Suprapubic skin (tissue), 4 donors: ENCODE measurements around the gene ZNF560. TPM values are rescaled to one million over a fixed set of nuclear protein-coding genes. Genes with fewer than 3 reads are reported as not detected.
"Not testable (repeated sequence)": the region's sequence is repeated elsewhere in the genome, so short reads cannot be mapped to it uniquely, and the experiment has no call there.

ENCODE experiments used
- DNase-seq, 2 donors: peaks; one replicate each; pipeline ENCODE4 v3.0.0-alpha.2; 2019; ENCODE audit warnings: low spot score in 2 of 2
- H3K27ac ChIP-seq: fragments of 200-600 bp; sonication (generic); one replicate; pipeline ENCODE4 v1.5.1; 2019
- H3K27me3 ChIP-seq: fragments of 200-600 bp; sonication (generic); one replicate; pipeline ENCODE4 v1.5.1; 2019
- H3K36me3 ChIP-seq: fragments of 200-600 bp; sonication (generic); one replicate; pipeline ENCODE4 v1.5.1; 2019
- H3K4me1 ChIP-seq: fragments of 200-600 bp; sonication (generic); one replicate; pipeline ENCODE4 v1.5.1; 2019
- H3K4me3 ChIP-seq: fragments of 200-600 bp; sonication (generic); one replicate; pipeline ENCODE4 v1.5.1; 2019; ENCODE audit warnings: mild to moderate bottlenecking
- H3K9me3 ChIP-seq: fragments of 200-600 bp; sonication (generic); one replicate; pipeline ENCODE4 v1.5.1; 2019
- CTCF ChIP-seq, 2 donors: fragments of 200-600 bp in 1 of 2; fragments of 450-650 bp in 1 of 2; sonication (generic) in 1 of 2; IDR thresholded peaks; one replicate each; pipeline ENCODE4 v1.5.1; 2016 to 2019; ENCODE audit warnings: antibody characterized with exemption in 2 of 2, mild to moderate bottlenecking in 1 of 2, moderate library complexity in 1 of 2
- EP300 ChIP-seq: sonication (generic); formaldehyde crosslinking; IDR thresholded peaks from one replicate; pipeline ENCODE4 v1.6.1; 2017; ENCODE audit warnings: antibody characterized with exemption
- POLR2A ChIP-seq, 2 donors: fragments of 450-650 bp; IDR thresholded peaks; one replicate each; pipeline ENCODE4 v1.6.1; 2017; ENCODE audit warnings: antibody characterized with exemption in 2 of 2, mild to moderate bottlenecking in 2 of 2, moderate library complexity in 2 of 2
- POLR2AphosphoS5 ChIP-seq, 3 donors: sonication (generic); formaldehyde crosslinking; IDR thresholded peaks; one replicate each; pipeline ENCODE4 v1.6.1; 2017; ENCODE audit warnings: antibody characterized with exemption in 3 of 3
- WGBS: methylation state at CpG from one replicate; pipeline ENCODE4 v1.1.5; 2018; 5-methylcytosine and 5-hydroxymethylcytosine counted together
- total RNA-seq, 4 donors: library from RNA; depleted of rRNA; stranded (reverse); fragments of >200 nt; gene quantifications; one replicate each; pipeline ENCODE4 v1.1.0, GENCODE V29; 2016

Gene ZNF560
- under 1 TPM in 1 of 4 donors, not detected in 3; 0.38 TPM for total RNA-seq

- Histone ChIP-seq H3K27me3 (no peaks in the 10 kb centered on the region), H3K4me3 (no peak within 1 kb of the TSS), H3K9me3 (peaks cover 39% of the 10 kb centered on the region), H3K27ac (no peak within 1 kb of the TSS), H3K36me3 (no peaks in the 10 kb centered on the region), H3K4me1 (no peaks in the 10 kb centered on the region)
- TF ChIP-seq CTCF (IDR thresholded peaks at IDR 0.05) (no peak), POLR2AphosphoS5 (IDR thresholded peaks at IDR 0.05) (no peak), POLR2A (IDR thresholded peaks at IDR 0.05) (no peak), EP300 (no peak)
- DNase-seq: no peak
- WGBS: 5% methylated on average over 39 of the region's 44 CpGs
These were observed at the start of gene ZNF560 for GRCh38 chr19:9498183-9498902. TSS of gene ZNF560 (minus strand) at chr19:9498616. CDS start at chr19:9475313, 23,303 bp downstream.

GRCh38 chr19:9547870-9548269 is 49.5 kb upstream of the ZNF560 start:
- no peaks in the 10 kb centered on the region for H3K4me1 ChIP-seq
- DNase-seq: no peak
- no peaks in the 10 kb centered on the region for H3K27me3 ChIP-seq
- WGBS: 67% methylated on average over 1 of the region's 11 CpGs
- H3K36me3 ChIP-seq: no peaks in the 10 kb centered on the region
- TF ChIP-seq CTCF (IDR thresholded peaks at IDR 0.05): no peak
- TF ChIP-seq POLR2AphosphoS5 (IDR thresholded peaks at IDR 0.05): no peak
- no peak for TF ChIP-seq POLR2A (IDR thresholded peaks at IDR 0.05)
- no peak for TF ChIP-seq EP300
- no peak overlapping the region for H3K27ac ChIP-seq
- H3K4me3 ChIP-seq: no peak overlapping the region
- H3K9me3 ChIP-seq: peaks cover 37% of the 10 kb centered on the region

- no CpG with 5 or more reads among the region's 12 CpGs for WGBS
- not testable (repeated sequence) for H3K36me3 ChIP-seq, H3K9me3 ChIP-seq, H3K27me3 ChIP-seq, H3K4me1 ChIP-seq, DNase-seq, H3K27ac ChIP-seq, H3K4me3 ChIP-seq
These were observed 42.9 kb upstream of the ZNF560 start for GRCh38 chr19:9541281-9541680.

GRCh38 chr19:9539921-9540320 is 41.5 kb upstream of the ZNF560 start:
- 94% methylated on average over 1 of the region's 1 CpG for WGBS
- DNase-seq, H3K4me3 ChIP-seq, H3K27me3 ChIP-seq, H3K27ac ChIP-seq, H3K4me1 ChIP-seq, H3K9me3 ChIP-seq: not testable (repeated sequence)
- peaks cover 20% of the 10 kb centered on the region for H3K36me3 ChIP-seq

GRCh38 chr19:9539201-9539600 is 40.8 kb upstream of the ZNF560 start:
- H3K4me3 ChIP-seq: peak overlapping the region; percentile 69
- not testable (repeated sequence) for H3K4me1 ChIP-seq
- peak overlapping the region; percentile 85 for H3K27ac ChIP-seq

GRCh38 chr19:9538183-9539058 is 40.0 kb upstream of the ZNF560 start, which contains the start of gene ZNF426:
TSS of gene ZNF426 (minus strand) at chr19:9538645. CDS start at chr19:9536232, 2,413 bp downstream.
- DNase-seq: peak; percentile 88 to 93
- no peaks in the 10 kb centered on the region for H3K27me3 ChIP-seq
- H3K4me3 ChIP-seq: peak within 1 kb of the TSS; percentile 69
- TF ChIP-seq POLR2AphosphoS5 (IDR thresholded peaks at IDR 0.05): peak in 1 of 3 donors; percentile 46
- TF ChIP-seq POLR2A (IDR thresholded peaks at IDR 0.05): peak in 1 of 2 donors; percentile 30
- no peak for TF ChIP-seq EP300
- no peak for TF ChIP-seq CTCF (IDR thresholded peaks at IDR 0.05)
- peaks cover 13% of the 10 kb centered on the region for H3K9me3 ChIP-seq
- peaks cover 6% of the 10 kb centered on the region for H3K4me1 ChIP-seq
- peak within 1 kb of the TSS; percentile 85 for H3K27ac ChIP-seq
- WGBS: 1% methylated on average over 35 of the region's 49 CpGs
- H3K36me3 ChIP-seq: peaks cover 35% of the 10 kb centered on the region

More at GRCh38 chr19:9539201-9539600, 40.8 kb upstream of the ZNF560 start:
- not testable (repeated sequence) for DNase-seq, H3K27me3 ChIP-seq
- Histone ChIP-seq H3K9me3 (peaks cover 13% of the 10 kb centered on the region), H3K36me3 (peaks cover 27% of the 10 kb centered on the region)
- WGBS: 71% methylated on average over 6 of the region's 6 CpGs
